HepG2 (cell line): ENCODE results near the gene AJUBA. TPM values are rescaled to one million over a fixed set of nuclear protein-coding genes. Genes with fewer than 3 reads are reported as not detected.

Experiments used
- ISX ChIP-seq: sonication (generic); formaldehyde crosslinking; conservative IDR thresholded peaks from 2 replicates; pipeline ENCODE4 v1.5.0; 2020; ENCODE audit warnings: missing genetic modification reagents
- SSRP1 ChIP-seq: IDR thresholded peaks from 2 replicates; pipeline ENCODE4 v1.6.1; 2016; ENCODE audit warnings: control low read depth
- ZNF652 ChIP-seq: IDR thresholded peaks from 2 replicates; pipeline ENCODE4 v1.6.1; 2016; ENCODE audit warnings: low read depth, borderline replicate concordance
- ZNF883 ChIP-seq: sonication (generic); formaldehyde crosslinking; IDR thresholded peaks from 2 replicates; pipeline ENCODE4 v1.5.1; 2020; ENCODE audit warnings: mild to moderate bottlenecking, missing genetic modification reagents; ENCODE audit errors: not compliant biosample characterization
- polyA plus RNA-seq, 8 experiments: library from polyadenylated mRNA; depleted of rRNA in 3 of 8; stranded (reverse) in 7 of 8; unstranded in 1 of 8; fragments of >200 nt; fragmentation: Illumina TruSeq in 4 of 8; extraction: Trizol in 4 of 8; gene quantifications; 2 replicates each; pipeline versions ENCODE4 v1.2.1 to v1.2.3, GENCODE V29; 2011 to 2016; ENCODE audit warnings: low read depth in 4 of 8, missing spikeins in 1 of 8, mixed read lengths in 1 of 8; ENCODE audit not compliant: insufficient read depth in 1 of 8
- total RNA-seq, 5 experiments: library from RNA; depleted of rRNA; stranded (reverse); fragments of >200 nt; fragmentation: Illumina TruSeq; extraction: Trizol; gene quantifications; 2 replicates each; pipeline ENCODE4 v1.2.3, GENCODE V29; 2016; ENCODE audit warnings: low read depth in 1 of 5
- TF ChIP-seq, protein P1 (sequence below): sonication (generic); formaldehyde crosslinking; IDR thresholded peaks from 2 replicates; pipeline ENCODE4 v1.4.0; 2020; ENCODE audit warnings: missing genetic modification reagents, borderline replicate concordance
- TF ChIP-seq, protein P2 (sequence below): sonication (generic); formaldehyde crosslinking; IDR thresholded peaks from 2 replicates; pipeline ENCODE4 v1.5.1; 2020; ENCODE audit warnings: mild to moderate bottlenecking, missing genetic modification reagents, borderline replicate concordance
- TF ChIP-seq, protein P3 (sequence below): sonication (generic); formaldehyde crosslinking; IDR thresholded peaks from 2 replicates; pipeline ENCODE4 v1.5.0; 2020; ENCODE audit warnings: missing genetic modification reagents

AJUBA gene
- total and polyA plus RNA-seq, 2 of the 13 experiments (the other 11 are each of a cell fraction or from before 2014, with no cell fraction given), result 157 to 241 TPM

DNA sequence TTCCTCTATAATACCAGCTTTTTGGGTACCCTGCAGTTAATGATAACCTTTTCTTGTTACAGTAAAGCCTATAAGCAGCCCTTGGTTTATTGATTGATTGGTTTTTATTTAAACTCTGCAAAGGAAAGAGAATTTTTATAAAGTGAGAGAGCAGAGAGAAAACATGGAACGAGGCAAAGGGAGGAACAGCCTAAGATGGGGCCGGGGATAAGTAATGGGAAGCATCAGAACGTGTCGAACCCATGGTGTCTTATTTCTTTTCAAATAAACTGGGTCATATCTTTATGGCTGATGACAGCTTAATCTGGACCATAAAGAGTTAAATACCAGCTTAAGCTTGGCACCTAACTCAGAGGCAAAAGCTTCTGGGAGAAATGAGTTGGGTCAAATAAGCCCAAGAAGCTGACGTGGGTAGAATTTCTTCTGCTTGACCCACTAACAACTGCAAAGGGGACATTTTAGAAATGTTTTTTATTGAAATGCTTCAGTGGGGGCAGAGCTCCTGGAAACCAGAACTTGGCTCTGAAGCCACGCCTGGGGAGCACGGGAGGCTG, 39.6 kb upstream of the AJUBA start (continued):
- TF ChIP-seq, protein P1, sequence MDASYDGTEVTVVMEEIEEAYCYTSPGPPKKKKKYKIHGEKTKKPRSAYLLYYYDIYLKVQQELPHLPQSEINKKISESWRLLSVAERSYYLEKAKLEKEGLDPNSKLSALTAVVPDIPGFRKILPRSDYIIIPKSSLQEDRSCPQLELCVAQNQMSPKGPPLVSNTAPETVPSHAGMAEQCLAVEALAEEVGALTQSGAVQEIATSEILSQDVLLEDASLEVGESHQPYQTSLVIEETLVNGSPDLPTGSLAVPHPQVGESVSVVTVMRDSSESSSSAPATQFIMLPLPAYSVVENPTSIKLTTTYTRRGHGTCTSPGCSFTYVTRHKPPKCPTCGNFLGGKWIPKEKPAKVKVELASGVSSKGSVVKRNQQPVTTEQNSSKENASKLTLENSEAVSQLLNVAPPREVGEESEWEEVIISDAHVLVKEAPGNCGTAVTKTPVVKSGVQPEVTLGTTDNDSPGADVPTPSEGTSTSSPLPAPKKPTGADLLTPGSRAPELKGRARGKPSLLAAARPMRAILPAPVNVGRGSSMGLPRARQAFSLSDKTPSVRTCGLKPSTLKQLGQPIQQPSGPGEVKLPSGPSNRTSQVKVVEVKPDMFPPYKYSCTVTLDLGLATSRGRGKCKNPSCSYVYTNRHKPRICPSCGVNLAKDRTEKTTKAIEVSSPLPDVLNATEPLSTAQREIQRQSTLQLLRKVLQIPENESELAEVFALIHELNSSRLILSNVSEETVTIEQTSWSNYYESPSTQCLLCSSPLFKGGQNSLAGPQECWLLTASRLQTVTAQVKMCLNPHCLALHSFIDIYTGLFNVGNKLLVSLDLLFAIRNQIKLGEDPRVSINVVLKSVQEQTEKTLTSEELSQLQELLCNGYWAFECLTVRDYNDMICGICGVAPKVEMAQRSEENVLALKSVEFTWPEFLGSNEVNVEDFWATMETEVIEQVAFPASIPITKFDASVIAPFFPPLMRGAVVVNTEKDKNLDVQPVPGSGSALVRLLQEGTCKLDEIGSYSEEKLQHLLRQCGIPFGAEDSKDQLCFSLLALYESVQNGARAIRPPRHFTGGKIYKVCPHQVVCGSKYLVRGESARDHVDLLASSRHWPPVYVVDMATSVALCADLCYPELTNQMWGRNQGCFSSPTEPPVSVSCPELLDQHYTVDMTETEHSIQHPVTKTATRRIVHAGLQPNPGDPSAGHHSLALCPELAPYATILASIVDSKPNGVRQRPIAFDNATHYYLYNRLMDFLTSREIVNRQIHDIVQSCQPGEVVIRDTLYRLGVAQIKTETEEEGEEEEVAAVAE (CRISPR knock-in tag), result no peak
- 0 out of 2 replicates have a peak, but pooled peaks have one; percentile 53 for TF ChIP-seq SSRP1
- no peak for TF ChIP-seq ZNF883 (CRISPR knock-in tag)
- TF ChIP-seq, protein P2, sequence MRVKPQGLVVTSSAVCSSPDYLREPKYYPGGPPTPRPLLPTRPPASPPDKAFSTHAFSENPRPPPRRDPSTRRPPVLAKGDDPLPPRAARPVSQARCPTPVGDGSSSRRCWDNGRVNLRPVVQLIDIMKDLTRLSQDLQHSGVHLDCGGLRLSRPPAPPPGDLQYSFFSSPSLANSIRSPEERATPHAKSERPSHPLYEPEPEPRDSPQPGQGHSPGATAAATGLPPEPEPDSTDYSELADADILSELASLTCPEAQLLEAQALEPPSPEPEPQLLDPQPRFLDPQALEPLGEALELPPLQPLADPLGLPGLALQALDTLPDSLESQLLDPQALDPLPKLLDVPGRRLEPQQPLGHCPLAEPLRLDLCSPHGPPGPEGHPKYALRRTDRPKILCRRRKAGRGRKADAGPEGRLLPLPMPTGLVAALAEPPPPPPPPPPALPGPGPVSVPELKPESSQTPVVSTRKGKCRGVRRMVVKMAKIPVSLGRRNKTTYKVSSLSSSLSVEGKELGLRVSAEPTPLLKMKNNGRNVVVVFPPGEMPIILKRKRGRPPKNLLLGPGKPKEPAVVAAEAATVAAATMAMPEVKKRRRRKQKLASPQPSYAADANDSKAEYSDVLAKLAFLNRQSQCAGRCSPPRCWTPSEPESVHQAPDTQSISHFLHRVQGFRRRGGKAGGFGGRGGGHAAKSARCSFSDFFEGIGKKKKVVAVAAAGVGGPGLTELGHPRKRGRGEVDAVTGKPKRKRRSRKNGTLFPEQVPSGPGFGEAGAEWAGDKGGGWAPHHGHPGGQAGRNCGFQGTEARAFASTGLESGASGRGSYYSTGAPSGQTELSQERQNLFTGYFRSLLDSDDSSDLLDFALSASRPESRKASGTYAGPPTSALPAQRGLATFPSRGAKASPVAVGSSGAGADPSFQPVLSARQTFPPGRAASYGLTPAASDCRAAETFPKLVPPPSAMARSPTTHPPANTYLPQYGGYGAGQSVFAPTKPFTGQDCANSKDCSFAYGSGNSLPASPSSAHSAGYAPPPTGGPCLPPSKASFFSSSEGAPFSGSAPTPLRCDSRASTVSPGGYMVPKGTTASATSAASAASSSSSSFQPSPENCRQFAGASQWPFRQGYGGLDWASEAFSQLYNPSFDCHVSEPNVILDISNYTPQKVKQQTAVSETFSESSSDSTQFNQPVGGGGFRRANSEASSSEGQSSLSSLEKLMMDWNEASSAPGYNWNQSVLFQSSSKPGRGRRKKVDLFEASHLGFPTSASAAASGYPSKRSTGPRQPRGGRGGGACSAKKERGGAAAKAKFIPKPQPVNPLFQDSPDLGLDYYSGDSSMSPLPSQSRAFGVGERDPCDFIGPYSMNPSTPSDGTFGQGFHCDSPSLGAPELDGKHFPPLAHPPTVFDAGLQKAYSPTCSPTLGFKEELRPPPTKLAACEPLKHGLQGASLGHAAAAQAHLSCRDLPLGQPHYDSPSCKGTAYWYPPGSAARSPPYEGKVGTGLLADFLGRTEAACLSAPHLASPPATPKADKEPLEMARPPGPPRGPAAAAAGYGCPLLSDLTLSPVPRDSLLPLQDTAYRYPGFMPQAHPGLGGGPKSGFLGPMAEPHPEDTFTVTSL (CRISPR knock-in tag), result no peak
- TF ChIP-seq, protein P3, sequence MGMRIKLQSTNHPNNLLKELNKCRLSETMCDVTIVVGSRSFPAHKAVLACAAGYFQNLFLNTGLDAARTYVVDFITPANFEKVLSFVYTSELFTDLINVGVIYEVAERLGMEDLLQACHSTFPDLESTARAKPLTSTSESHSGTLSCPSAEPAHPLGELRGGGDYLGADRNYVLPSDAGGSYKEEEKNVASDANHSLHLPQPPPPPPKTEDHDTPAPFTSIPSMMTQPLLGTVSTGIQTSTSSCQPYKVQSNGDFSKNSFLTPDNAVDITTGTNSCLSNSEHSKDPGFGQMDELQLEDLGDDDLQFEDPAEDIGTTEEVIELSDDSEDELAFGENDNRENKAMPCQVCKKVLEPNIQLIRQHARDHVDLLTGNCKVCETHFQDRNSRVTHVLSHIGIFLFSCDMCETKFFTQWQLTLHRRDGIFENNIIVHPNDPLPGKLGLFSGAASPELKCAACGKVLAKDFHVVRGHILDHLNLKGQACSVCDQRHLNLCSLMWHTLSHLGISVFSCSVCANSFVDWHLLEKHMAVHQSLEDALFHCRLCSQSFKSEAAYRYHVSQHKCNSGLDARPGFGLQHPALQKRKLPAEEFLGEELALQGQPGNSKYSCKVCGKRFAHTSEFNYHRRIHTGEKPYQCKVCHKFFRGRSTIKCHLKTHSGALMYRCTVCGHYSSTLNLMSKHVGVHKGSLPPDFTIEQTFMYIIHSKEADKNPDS, result 0 out of 2 replicates have a peak, but pooled peaks have one; percentile 20
- TF ChIP-seq ISX, result no peak
- TF ChIP-seq ZNF652 (CRISPR knock-in tag), result peak; percentile 81
